Endothelial cell of umbilical vein (primary cell): ENCODE data around the gene U2AF2. TPM values are rescaled to one million over a fixed set of nuclear protein-coding genes. Genes with fewer than 3 reads are reported as not detected.

Source experiments
- BruUV-seq: library from RNA; stranded (reverse); fragments of 400-500 nt; replicated peaks from 2 replicates; lab custom pipeline; 2021; lab: Mats Ljungman, UMichigan
- CTCF ChIA-PET: fragments of 300-600, 350-600 bp; sonication (Branson Sonifier 250); formaldehyde crosslinking; loops from one replicate; lab custom pipeline; 2021; ENCODE audit warnings: antibody characterized with exemption, inconsistent platforms; lab: Charles Lee
- POLR2A ChIA-PET: fragments of 300-600, 350-600 bp; sonication (Branson Sonifier 250); formaldehyde crosslinking; loops from one replicate; lab custom pipeline; 2021; ENCODE audit warnings: antibody characterized with exemption, inconsistent platforms; lab: Charles Lee
- DNase-seq: peaks from one replicate; pipeline ENCODE4 v3.0.0-alpha.2; 2011; ENCODE audit warnings: low read depth, low spot score
- FAIRE-seq: peaks from 2 replicates; lab custom pipeline; 2011; peaks lifted over from hg19 to GRCh38; lab: Jason Lieb, UNC
- H2AFZ ChIP-seq: 2 replicates; pipeline ENCODE4 v1.6.0; 2012; ENCODE audit warnings: low read depth, low read length, control low read depth, inconsistent platforms
- H3K27ac ChIP-seq: 2 replicates; pipeline ENCODE4 v1.5.1; 2011; ENCODE audit warnings: low read depth, mild to moderate bottlenecking, control low read depth, low read length, moderate library complexity; ENCODE audit not compliant: insufficient read depth
- H3K27me3 ChIP-seq, 2 experiments: 2 replicates each; pipeline versions ENCODE4 v1.6.0 to v1.6.1; 2011; ENCODE audit warnings: low read length in 2 of 2, mixed read lengths in 1 of 2; ENCODE audit not compliant: control insufficient read depth in 2 of 2, insufficient read depth in 2 of 2
- H3K36me3 ChIP-seq, 2 experiments: 2 replicates in 1 of 2; 3 replicates in 1 of 2; pipeline ENCODE4 v1.5.1; 2011; ENCODE audit warnings: low read length in 2 of 2, mild to moderate bottlenecking in 1 of 2, moderate library complexity in 1 of 2; ENCODE audit not compliant: control insufficient read depth in 2 of 2, insufficient read depth in 2 of 2; ENCODE audit errors: extremely low read depth in 1 of 2
- H3K4me1 ChIP-seq: 3 replicates; pipeline ENCODE4 v1.5.1; 2011; ENCODE audit warnings: mild to moderate bottlenecking, low read length; ENCODE audit not compliant: control insufficient read depth, insufficient read depth; ENCODE audit errors: extremely low read depth
- H3K4me2 ChIP-seq: 2 replicates; pipeline ENCODE4 v1.6.1; 2011; ENCODE audit warnings: low read length, control low read depth, mixed read lengths; ENCODE audit not compliant: insufficient read depth
- H3K4me3 ChIP-seq, 3 experiments: fragments of 200-600 bp in 1 of 3; sonication (generic), shearing (Covaris generic) in 1 of 3; replicated peaks in 1 of 3; 2 replicates each; pipeline ENCODE4 v1.5.1; 2011 to 2016; ENCODE audit warnings: control low read depth in 3 of 3, low read length in 3 of 3, mild to moderate bottlenecking in 2 of 3, inconsistent platforms in 1 of 3, low read depth in 1 of 3, moderate library complexity in 1 of 3; ENCODE audit not compliant: insufficient read depth in 1 of 3
- H3K79me2 ChIP-seq: 2 replicates; pipeline ENCODE4 v1.6.0; 2012; ENCODE audit warnings: low read length, inconsistent platforms; ENCODE audit not compliant: control insufficient read depth, insufficient read depth
- H3K9ac ChIP-seq: replicated peaks from 2 replicates; pipeline ENCODE3; 2011; ENCODE audit warnings: low read length, control low read depth; ENCODE audit not compliant: insufficient read depth; ENCODE audit errors: extremely low read depth
- H3K9me1 ChIP-seq: replicated peaks from 3 replicates; pipeline ENCODE4 v1.6.0; 2011; ENCODE audit warnings: mild to moderate bottlenecking, low read length; ENCODE audit not compliant: control insufficient read depth, insufficient read depth; ENCODE audit errors: extremely low read depth
- H3K9me3 ChIP-seq: replicated peaks from 2 replicates; pipeline ENCODE4 v1.5.1; 2012; ENCODE audit warnings: low read length, inconsistent platforms; ENCODE audit not compliant: control insufficient read depth, insufficient read depth
- H4K20me1 ChIP-seq: replicated peaks from 2 replicates; pipeline ENCODE3; 2011; ENCODE audit warnings: mild to moderate bottlenecking, low read length; ENCODE audit not compliant: control insufficient read depth, insufficient read depth; ENCODE audit errors: extremely low read depth
- CTCF ChIP-seq, 2 donors: IDR thresholded peaks; 1 replicate in 1 of 2; 2 replicates in 1 of 2; pipeline ENCODE4 v1.5.1; 2011; ENCODE audit warnings: low read length in 2 of 2, mild to moderate bottlenecking in 2 of 2, moderate library complexity in 2 of 2, control low read depth in 1 of 2, inconsistent platforms in 1 of 2, low read depth in 1 of 2; ENCODE audit not compliant: insufficient read depth in 1 of 2; ENCODE audit errors: extremely low read depth in 1 of 2
- EZH2 ChIP-seq: IDR thresholded peaks from 2 replicates; pipeline ENCODE4 v1.6.1; 2012; ENCODE audit warnings: borderline replicate concordance, low read depth, mild to moderate bottlenecking, moderate library complexity, low read length, inconsistent platforms; ENCODE audit not compliant: severe bottlenecking
- FOS ChIP-seq: IDR thresholded peaks from 2 replicates; pipeline ENCODE4 v1.6.1; 2011; ENCODE audit warnings: mild to moderate bottlenecking, low read length, moderate library complexity, borderline replicate concordance; ENCODE audit not compliant: insufficient read depth
- GATA2 ChIP-seq: IDR thresholded peaks from 2 replicates; pipeline ENCODE4 v1.7.0; 2011; ENCODE audit warnings: low read depth, mild to moderate bottlenecking, moderate library complexity, mixed read lengths, low read length; ENCODE audit not compliant: insufficient read length, insufficient read depth
- JUN ChIP-seq: IDR thresholded peaks from 2 replicates; pipeline ENCODE4 v1.6.1; 2011; ENCODE audit warnings: borderline replicate concordance, low read depth; ENCODE audit not compliant: insufficient read length, insufficient read depth
- MYC ChIP-seq: IDR thresholded peaks from one replicate; pipeline ENCODE4 v1.6.1; 2011; ENCODE audit warnings: mild to moderate bottlenecking, low read depth, low read length
- POLR2A ChIP-seq: IDR thresholded peaks from 2 replicates; pipeline ENCODE4 v1.6.1; 2012; ENCODE audit warnings: low read depth, mild to moderate bottlenecking, control low read depth, low read length
- POLR2AphosphoS5 ChIP-seq: IDR thresholded peaks from 2 replicates; pipeline ENCODE4 v1.6.1; 2012; ENCODE audit warnings: low read depth, mild to moderate bottlenecking, control low read depth, low read length, moderate library complexity; ENCODE audit not compliant: insufficient read depth
- dilution Hi-C: fragments of 300-500 bp; cut with MboI; formaldehyde crosslinking; loops from one replicate; pipeline ENCODE4 v1.15.0; 2019; ENCODE audit warnings: low sequenced_read_pairs; ENCODE audit not compliant: extremely low pct_ligation_motif_present
- intact Hi-C: fragments of 100-400 bp; cut with micrococcal nuclease; formaldehyde crosslinking; loops from one replicate; pipeline ENCODE4 v1.10.0; 2022
- polyA plus RNA-seq, 4 experiments: library from polyadenylated mRNA; depleted of rRNA in 3 of 4; stranded (reverse) in 3 of 4; unstranded in 1 of 4; fragments of >200 nt; gene quantifications; 2 replicates each; pipeline versions ENCODE4 v1.2.1 to v1.2.3, GENCODE V29; 2011 to 2012; ENCODE audit warnings: missing spikeins in 1 of 4
- total RNA-seq: library from RNA; stranded (reverse); gene quantifications from 2 replicates; pipeline ENCODE4 v1.2.3, GENCODE V29; 2021
- TF ChIP-seq, protein P1 (sequence below): IDR thresholded peaks from 2 replicates; pipeline ENCODE4 v1.6.1; 2011; ENCODE audit not compliant: insufficient read depth, insufficient read length

U2AF2 gene
- total and polyA plus RNA-seq, 2 donors (not counting 3 experiments of a cell fraction or from before 2014, with no cell fraction given), result 183 to 259 TPM

DNA sequence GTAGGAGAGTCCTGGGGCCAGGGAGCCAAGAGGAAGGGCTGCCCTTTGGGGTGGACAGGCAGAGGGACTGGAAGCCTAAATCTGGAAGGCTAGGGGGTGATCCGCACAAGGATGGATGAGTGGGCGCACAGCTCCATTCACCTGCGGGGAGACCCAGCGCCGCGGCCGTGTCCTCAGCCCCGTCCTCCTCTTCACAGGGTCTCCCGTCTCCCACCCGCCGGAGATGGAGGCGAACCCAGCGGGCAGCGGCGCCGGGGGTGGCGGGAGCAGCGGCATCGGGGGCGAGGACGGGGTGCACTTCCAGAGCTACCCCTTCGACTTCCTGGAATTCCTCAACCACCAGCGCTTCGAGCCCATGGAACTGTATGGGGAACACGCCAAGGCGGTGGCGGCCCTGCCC, 41.4 kb upstream of the U2AF2 start:
- DNase-seq (no peak), FAIRE-seq (no peak)
- peaks cover 2% of the 10 kb centered on the region for H3K4me1 ChIP-seq
- H3K27me3 ChIP-seq, result no peaks in the 10 kb centered on the region
- dilution Hi-C loops (no loop called here), intact Hi-C loops (no loop called here)
- H3K9ac ChIP-seq, result no peak overlapping the region
- TF ChIP-seq POLR2A (no peak), MYC (no peak), FOS (no peak), CTCF (IDR thresholded peaks at IDR 0.05; ENCODE audit: extremely low read depth in 1 of 2, insufficient read depth in 1 of 2, low read depth in 1 of 2, low read length in 2 of 2) (no peak), POLR2AphosphoS5 (no peak), GATA2 (no peak), JUN (no peak), EZH2 (no peak)
- TF ChIP-seq, protein P1, sequence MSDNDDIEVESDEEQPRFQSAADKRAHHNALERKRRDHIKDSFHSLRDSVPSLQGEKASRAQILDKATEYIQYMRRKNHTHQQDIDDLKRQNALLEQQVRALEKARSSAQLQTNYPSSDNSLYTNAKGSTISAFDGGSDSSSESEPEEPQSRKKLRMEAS, result no peak
- H3K27ac ChIP-seq, result no peak overlapping the region
- peaks cover 2 to 24% of the 10 kb centered on the region in 2 experiments for H3K36me3 ChIP-seq
- H3K4me2 ChIP-seq, result no peak overlapping the region
- no peak overlapping the region for H2AFZ ChIP-seq
- H3K9me1 ChIP-seq, result no peaks in the 10 kb centered on the region
- H4K20me1 ChIP-seq, result no peaks in the 10 kb centered on the region
- CTCF ChIA-PET, result interaction anchor here (1.0 to 1.3 kb wide), 2 partner anchors 19 to 109 kb away, joined by 3 to 4 read pairs; no protein-coding TSS in a partner anchor
- POLR2A ChIA-PET, result no interaction called here
- H3K9me3 ChIP-seq, result no peaks in the 10 kb centered on the region
- BruUV-seq, result no TSS peak
- peaks cover 16% of the 10 kb centered on the region for H3K79me2 ChIP-seq
- no peak overlapping the region for H3K4me3 ChIP-seq
